ENCODE measurements around the gene GALNT18.

The GALNT18 gene

GRCh38 chr11:11291041-11292015, 330.5 kb downstream of the GALNT18 start:
- no peak for DNase-seq (ENCODE audit: low spot score)
- no peak for TF ChIP-seq CTCF (IDR thresholded peaks at IDR 0.05; ENCODE audit: extremely low read depth, missing control alignments)

DNA sequence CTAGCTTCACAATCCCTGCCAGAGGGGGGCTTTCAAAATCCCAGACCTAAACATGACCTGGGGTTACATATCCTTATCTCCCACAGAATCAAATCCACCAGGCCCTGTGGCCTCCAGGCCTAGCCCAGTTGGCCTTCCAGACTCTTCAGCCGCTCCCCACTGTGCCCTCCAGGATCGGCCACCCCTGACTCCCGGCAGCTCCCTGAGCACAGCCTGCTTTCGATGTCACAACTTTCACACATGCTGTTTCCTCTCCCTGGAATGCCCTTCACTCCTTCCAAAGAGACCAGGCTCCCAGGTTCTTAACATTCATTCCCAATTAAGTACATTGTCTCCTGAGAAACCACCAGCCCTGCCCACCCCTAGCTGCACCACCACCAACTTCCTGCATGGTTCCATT, 331.5 kb downstream of the GALNT18 start:
- DNase-seq (ENCODE audit: low spot score): no peak
- no peak for TF ChIP-seq CTCF (IDR thresholded peaks at IDR 0.05; ENCODE audit: extremely low read depth, missing control alignments)

DNA sequence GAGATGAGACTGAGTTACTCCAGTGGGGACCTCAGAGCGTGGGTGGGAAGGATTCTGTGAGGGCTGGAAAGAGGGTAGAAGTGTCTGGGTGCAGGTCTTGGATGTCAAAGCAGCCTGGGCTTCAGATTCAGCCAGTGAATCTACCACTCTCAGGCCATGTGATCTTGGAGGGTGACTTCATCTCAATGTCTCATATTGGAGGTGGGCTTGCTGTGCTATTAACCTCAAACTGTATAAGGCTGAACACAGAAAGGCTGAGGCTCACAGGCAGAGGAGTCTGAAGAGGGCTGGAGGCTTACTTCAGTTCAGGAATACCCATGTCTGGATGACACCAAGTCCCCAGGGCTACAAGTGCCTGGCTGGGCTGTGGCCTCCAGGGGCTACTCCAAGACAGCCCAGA, 332.1 kb downstream of the GALNT18 start:
- no peak for DNase-seq (ENCODE audit: low spot score)
- TF ChIP-seq CTCF (IDR thresholded peaks at IDR 0.05; ENCODE audit: extremely low read depth, missing control alignments): no peak

DNA sequence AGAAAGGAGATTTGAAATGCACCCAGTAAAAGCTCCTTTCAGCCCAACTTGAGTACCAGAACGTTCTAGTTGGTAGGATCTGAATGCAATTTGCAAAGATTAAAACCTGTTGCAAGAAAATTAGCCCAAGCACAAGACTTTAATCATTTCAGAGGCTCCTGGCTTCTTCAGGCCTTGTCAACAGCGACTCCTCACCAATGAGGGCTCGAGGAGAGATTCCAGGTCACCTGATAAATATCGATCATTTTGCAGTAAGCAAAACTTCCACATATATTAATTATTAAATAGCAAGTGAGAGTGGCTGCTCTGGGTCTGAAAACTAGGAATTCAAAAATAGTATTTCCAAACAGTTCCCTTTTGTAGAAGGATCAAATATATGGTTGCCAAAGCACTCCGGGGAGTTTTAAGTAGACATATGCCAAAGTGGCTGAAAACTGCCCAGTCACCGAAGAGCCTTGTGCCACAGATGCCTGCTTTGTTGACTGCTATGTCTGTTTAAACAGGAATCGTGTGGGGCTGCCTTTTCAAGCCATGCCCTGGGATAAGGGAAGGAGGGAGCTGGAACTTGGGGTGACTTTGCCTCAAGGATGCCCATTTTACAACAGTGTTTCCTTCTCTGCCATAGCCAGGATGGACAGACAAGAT, 332.7 kb downstream of the GALNT18 start:
- DNase-seq (ENCODE audit: low spot score): no peak
- TF ChIP-seq CTCF (IDR thresholded peaks at IDR 0.05; ENCODE audit: extremely low read depth, missing control alignments): no peak

GRCh38 chr11:11284481-11284880, 337.3 kb downstream of the GALNT18 start:
- no peak for TF ChIP-seq CTCF (IDR thresholded peaks at IDR 0.05; ENCODE audit: extremely low read depth, missing control alignments)
- no peak for DNase-seq (ENCODE audit: low spot score)

DNA sequence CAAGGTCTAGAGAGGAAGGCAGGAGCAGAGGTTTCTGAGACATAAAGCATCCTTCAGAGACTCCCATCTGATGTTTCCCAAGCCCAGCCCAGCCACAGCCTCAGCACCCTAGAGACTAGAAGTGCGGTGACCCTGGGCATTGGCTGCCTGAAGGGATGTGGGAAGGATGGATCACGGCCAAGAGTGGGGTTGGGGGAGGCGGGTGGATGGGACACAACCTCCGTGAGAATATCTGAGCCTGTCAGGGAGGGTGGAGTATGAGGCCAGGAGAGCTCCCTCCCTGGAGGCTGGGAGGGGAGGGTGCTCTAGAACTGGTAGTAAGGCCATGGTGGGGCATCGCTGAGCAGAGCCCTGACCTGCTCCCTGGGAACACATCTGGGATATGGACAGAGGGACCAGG, 340.2 kb downstream of the GALNT18 start:
- no peak for TF ChIP-seq CTCF (IDR thresholded peaks at IDR 0.05; ENCODE audit: extremely low read depth, missing control alignments)
- no peak for DNase-seq (ENCODE audit: low spot score)

DNA sequence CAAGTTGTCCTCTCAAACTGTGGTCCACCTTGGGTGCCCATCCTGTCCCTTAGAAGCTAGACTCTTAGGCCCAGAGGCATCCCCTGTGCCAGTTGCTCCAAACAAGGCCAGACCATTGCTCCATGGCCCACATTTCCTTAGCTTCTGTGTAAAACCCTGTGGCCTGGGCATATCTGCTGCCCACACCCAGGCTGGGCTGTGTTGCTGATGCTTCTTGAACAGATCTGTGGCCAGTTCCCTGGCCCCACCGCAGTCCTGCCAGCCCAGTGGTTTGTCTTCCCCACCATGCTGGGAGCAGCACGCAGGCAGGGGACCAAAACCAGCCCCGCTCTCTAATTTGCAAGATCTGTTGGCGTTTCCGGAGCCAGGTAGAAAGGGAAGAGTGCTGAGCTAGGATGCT, 341.0 kb downstream of the GALNT18 start:
- no peak for TF ChIP-seq CTCF (IDR thresholded peaks at IDR 0.05; ENCODE audit: extremely low read depth, missing control alignments)
- DNase-seq (ENCODE audit: low spot score): no peak
